Pancreas (tissue), 10 donors: ENCODE data around the gene CNTD1. TPM values are rescaled to one million over a fixed set of nuclear protein-coding genes. Genes with fewer than 3 reads are reported as not detected.
"Not testable (repeated sequence)": the region's sequence is repeated elsewhere in the genome, so short reads cannot be mapped to it uniquely, and the experiment has no call there.

ENCODE experiments used
- ATAC-seq, 4 donors: fragments of 200-7000 bp; cut with Tn5 transposase; one replicate each; pipeline versions ENCODE4 v1.8.0 to v1.9.1; 2020; ENCODE audit warnings: mild to moderate bottlenecking in 4 of 4, moderate library complexity in 4 of 4
- DNase-seq, 6 donors: peaks; one replicate each; pipeline ENCODE4 v3.0.0-alpha.2; 2020
- FAIRE-seq: peaks from 2 replicates; lab custom pipeline; 2012; peaks lifted over from hg19 to GRCh38; lab: Jason Lieb, UNC
- H3K27ac ChIP-seq, 4 donors: fragments of 200-600 bp; sonication (generic); 1 replicate in 3 of 4; 2 replicates in 1 of 4; pipeline versions ENCODE4 v1.5.0 to v1.8.0; 2020
- H3K27me3 ChIP-seq, 4 donors: fragments of 200-600 bp; one replicate each; pipeline ENCODE4 v1.8.0; 2021
- H3K36me3 ChIP-seq, 3 donors: fragments of 200-600 bp; sonication (generic) in 1 of 3; one replicate each; pipeline versions ENCODE4 v1.5.0 to v1.8.0; 2020 to 2021
- H3K4me1 ChIP-seq, 3 donors: fragments of 200-600 bp; one replicate each; pipeline ENCODE4 v1.8.0; 2021
- H3K4me3 ChIP-seq, 4 donors: fragments of 200-600 bp; sonication (generic) in 2 of 4; one replicate each; pipeline versions ENCODE4 v1.5.0 to v1.8.0; 2020 to 2021
- H3K9me3 ChIP-seq, 4 donors: fragments of 200-600 bp; one replicate each; pipeline ENCODE4 v1.8.0; 2021
- WGBS, 2 donors: extraction: QIAGEN DNeasy Blood & Tissue Kit; methylation state at CpG; one replicate each; pipeline ENCODE4 v1.1.7; 2013; 5-methylcytosine and 5-hydroxymethylcytosine counted together
- intact Hi-C, 3 donors: fragments of 100-400 bp; cut with DNase I; formaldehyde crosslinking; loops; one replicate each; pipeline versions ENCODE4 v1.11.1 to v1.14.2; 2022
- polyA plus RNA-seq, 2 donors: library from polyadenylated mRNA; stranded (reverse); fragments of 200-250 nt; gene quantifications; one replicate each; pipeline ENCODE4 v1.2.3, GENCODE V29; 2013
- total RNA-seq, 6 donors: library from RNA; stranded (reverse); fragmentation: NEBNext Ultra II Directional in 4 of 6; extraction: Animal tissue kit (Norgen Biotek cat#: 25700) in 4 of 6; gene quantifications; one replicate each; pipeline versions ENCODE4 v1.2.1 to v1.2.4, GENCODE V29; 2021 to 2023
- TF ChIP-seq, protein P1 (sequence below), 4 donors: fragments of 200-600 bp; sonication (generic) in 3 of 4; IDR thresholded peaks; one replicate each; pipeline versions ENCODE4 v1.5.0 to v1.8.0; 2021; ENCODE audit warnings: antibody characterized with exemption in 4 of 4
- donor health status: healthy with polysubstance abuse.
- donor health status: DM: no; HTN: no; CAD: no; lungs with moderate emphysema.
- donor health status: DM: no; HTN: no; CAD: no.
- donor health status: control.
- donor health status: control.
- donor health status: Bipolar disorder and iron deficiency.
- donor health status: DM: yes; HTN: yes; CAD: no.
- donor health status: DM: no; HTN: no; CAD: no.
- donor health status: DM: no; HTN: no; CAD: no.
- donor health status: DM: yes; HTN: yes; CAD: no.

CNTD1 gene
- total and polyA plus RNA-seq, 8 donors = 0.13 to 0.78 (median 0.45) TPM

- 45 to 67% methylated on average over 8 of the region's 8 CpGs for WGBS, 2 donors
- no peak for DNase-seq
- FAIRE-seq = no peak
- ATAC-seq = no peak
- TF ChIP-seq, protein P1, sequence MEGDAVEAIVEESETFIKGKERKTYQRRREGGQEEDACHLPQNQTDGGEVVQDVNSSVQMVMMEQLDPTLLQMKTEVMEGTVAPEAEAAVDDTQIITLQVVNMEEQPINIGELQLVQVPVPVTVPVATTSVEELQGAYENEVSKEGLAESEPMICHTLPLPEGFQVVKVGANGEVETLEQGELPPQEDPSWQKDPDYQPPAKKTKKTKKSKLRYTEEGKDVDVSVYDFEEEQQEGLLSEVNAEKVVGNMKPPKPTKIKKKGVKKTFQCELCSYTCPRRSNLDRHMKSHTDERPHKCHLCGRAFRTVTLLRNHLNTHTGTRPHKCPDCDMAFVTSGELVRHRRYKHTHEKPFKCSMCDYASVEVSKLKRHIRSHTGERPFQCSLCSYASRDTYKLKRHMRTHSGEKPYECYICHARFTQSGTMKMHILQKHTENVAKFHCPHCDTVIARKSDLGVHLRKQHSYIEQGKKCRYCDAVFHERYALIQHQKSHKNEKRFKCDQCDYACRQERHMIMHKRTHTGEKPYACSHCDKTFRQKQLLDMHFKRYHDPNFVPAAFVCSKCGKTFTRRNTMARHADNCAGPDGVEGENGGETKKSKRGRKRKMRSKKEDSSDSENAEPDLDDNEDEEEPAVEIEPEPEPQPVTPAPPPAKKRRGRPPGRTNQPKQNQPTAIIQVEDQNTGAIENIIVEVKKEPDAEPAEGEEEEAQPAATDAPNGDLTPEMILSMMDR (IDR thresholded peaks at IDR 0.05) = no peak
- Histone ChIP-seq H3K4me3 (no peak overlapping the region), H3K36me3 (peaks cover 0 to 6% (median 3%) of the 10 kb centered on the region in 3 donors), H3K4me1 (no peaks in the 10 kb centered on the region), H3K27ac (no peak overlapping the region), H3K9me3 (no peaks in the 10 kb centered on the region), H3K27me3 (no peaks in the 10 kb centered on the region)
- intact Hi-C loops = loop anchor here in 2 of 3 donors (5.0 kb wide), 2 partner anchors 83 to 88 kb away; no protein-coding TSS in a partner anchor
Observed at GRCh38 chr17:42849451-42850181, 51.0 kb downstream of the CNTD1 start.

- TF ChIP-seq, protein P1 (IDR thresholded peaks at IDR 0.05) = no peak
- intact Hi-C loops = no loop called here
- peak in 1 of 6 donors; percentile 53 for DNase-seq
- Histone ChIP-seq H3K4me3 (no peak within 1 kb of the TSS), H3K36me3 (no peaks in the 10 kb centered on the region), H3K4me1 (no peaks in the 10 kb centered on the region), H3K9me3 (no peaks in the 10 kb centered on the region), H3K27ac (no peak within 1 kb of the TSS), H3K27me3 (no peaks in the 10 kb centered on the region)
- FAIRE-seq = no peak
- ATAC-seq = peak; percentile 27 to 52 (median 30)
- 37 to 38% methylated on average over 9 of the region's 9 CpGs for WGBS, 2 donors
Observed at GRCh38 chr17:42850954-42851353, 52.3 kb downstream of the CNTD1 start, which contains the start of gene AOC3. Gene AOC3 (plus strand): TSS chr17:42851199. CDS start chr17:42851344, 145 bp downstream.

DNA sequence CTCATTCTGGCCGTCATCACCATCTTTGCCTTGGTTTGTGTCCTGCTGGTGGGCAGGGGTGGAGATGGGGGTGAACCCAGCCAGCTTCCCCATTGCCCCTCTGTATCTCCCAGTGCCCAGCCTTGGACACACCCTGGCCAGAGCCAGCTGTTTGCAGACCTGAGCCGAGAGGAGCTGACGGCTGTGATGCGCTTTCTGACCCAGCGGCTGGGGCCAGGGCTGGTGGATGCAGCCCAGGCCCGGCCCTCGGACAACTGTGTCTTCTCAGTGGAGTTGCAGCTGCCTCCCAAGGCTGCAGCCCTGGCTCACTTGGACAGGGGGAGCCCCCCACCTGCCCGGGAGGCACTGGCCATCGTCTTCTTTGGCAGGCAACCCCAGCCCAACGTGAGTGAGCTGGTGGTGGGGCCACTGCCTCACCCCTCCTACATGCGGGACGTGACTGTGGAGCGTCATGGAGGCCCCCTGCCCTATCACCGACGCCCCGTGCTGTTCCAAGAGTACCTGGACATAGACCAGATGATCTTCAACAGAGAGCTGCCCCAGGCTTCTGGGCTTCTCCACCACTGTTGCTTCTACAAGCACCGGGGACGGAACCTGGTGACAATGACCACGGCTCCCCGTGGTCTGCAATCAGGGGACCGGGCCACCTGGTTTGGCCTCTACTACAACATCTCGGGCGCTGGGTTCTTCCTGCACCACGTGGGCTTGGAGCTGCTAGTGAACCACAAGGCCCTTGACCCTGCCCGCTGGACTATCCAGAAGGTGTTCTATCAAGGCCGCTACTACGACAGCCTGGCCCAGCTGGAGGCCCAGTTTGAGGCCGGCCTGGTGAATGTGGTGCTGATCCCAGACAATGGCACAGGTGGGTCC, 52.9 kb downstream of the CNTD1 start:
- H3K4me1 ChIP-seq, intact Hi-C loops, H3K27me3 ChIP-seq, H3K9me3 ChIP-seq, H3K4me3 ChIP-seq, H3K36me3 ChIP-seq, FAIRE-seq, ATAC-seq, H3K27ac ChIP-seq: not testable (repeated sequence)
- 82 to 88% methylated on average over 19 to 25 of the region's 28 CpGs for WGBS, 2 donors
- DNase-seq = peak in 1 of 6 donors; percentile 43

- Histone ChIP-seq H3K27ac (no peak overlapping the region), H3K4me1 (no peaks in the 10 kb centered on the region), H3K27me3 (no peaks in the 10 kb centered on the region), H3K9me3 (no peaks in the 10 kb centered on the region), H3K4me3 (no peak overlapping the region), H3K36me3 (no peaks in the 10 kb centered on the region)
- ATAC-seq (no peak), FAIRE-seq (no peak), DNase-seq (peak in 1 of 6 donors; percentile 34)
- intact Hi-C loops = no loop called here
- TF ChIP-seq, protein P1 (IDR thresholded peaks at IDR 0.05) = no peak
- 83 to 84% methylated on average over 15 of the region's 15 CpGs for WGBS, 2 donors
Observed at GRCh38 chr17:42852351-42852750, 53.7 kb downstream of the CNTD1 start.

DNA sequence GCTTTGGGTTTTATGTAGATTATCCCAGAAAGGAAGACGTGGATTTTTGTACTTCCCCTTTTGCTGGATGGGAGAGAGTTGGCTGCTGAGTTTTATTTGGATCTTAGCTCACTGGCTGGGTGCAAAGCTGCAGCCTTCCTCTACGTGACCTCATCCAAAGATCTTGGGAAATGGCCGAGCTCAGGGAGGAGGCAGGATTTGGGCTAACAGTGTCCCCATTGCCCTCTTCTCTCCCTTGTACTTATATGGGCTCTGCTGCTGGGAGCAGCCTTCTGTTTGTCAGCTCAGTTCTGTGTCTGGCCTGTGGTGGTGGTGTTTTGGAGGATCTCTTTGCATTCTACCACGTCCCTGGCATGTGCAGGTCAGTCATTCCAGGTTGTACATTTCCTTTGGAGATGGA, 54.3 kb downstream of the CNTD1 start:
- no peaks in the 10 kb centered on the region for H3K4me1 ChIP-seq
- H3K9me3 ChIP-seq = no peaks in the 10 kb centered on the region
- FAIRE-seq = no peak
- peak in 1 of 6 donors; percentile 19 for DNase-seq
- H3K4me3 ChIP-seq = peak overlapping the region in 1 of 4 donors; percentile 10
- H3K27ac ChIP-seq = no peak overlapping the region
- no peaks in the 10 kb centered on the region for H3K27me3 ChIP-seq
- ATAC-seq = peak in 1 of 4 donors; percentile 8
- intact Hi-C loops = no loop called here
- WGBS, 2 donors = 72 to 73% methylated on average over 4 of the region's 4 CpGs
- TF ChIP-seq, protein P1 (IDR thresholded peaks at IDR 0.05) = no peak
- no peaks in the 10 kb centered on the region for H3K36me3 ChIP-seq
